ENCODE measurements around the gene TLK2.
A peak's percentile ranks its signal among the peaks of the same experiment; 100 is the strongest.
"Not testable (repeated sequence)": the region's sequence is repeated elsewhere in the genome, so short reads cannot be mapped to it uniquely, and the experiment has no call there.

TLK2 gene

GRCh38 chr17:62516376-62516775 is 37.8 kb downstream of the TLK2 start:
- H3K9me3 Mint-ChIP-seq, H3K36me3 Mint-ChIP-seq, H3K4me3 Mint-ChIP-seq, H3K27me3 Mint-ChIP-seq, H3K27ac Mint-ChIP-seq: not testable (repeated sequence)
- H3K4me1 Mint-ChIP-seq, result peaks cover 30% of the 10 kb centered on the region

- not testable (repeated sequence) for H3K4me3 Mint-ChIP-seq, H3K27ac Mint-ChIP-seq, H3K27me3 Mint-ChIP-seq, H3K36me3 Mint-ChIP-seq, H3K9me3 Mint-ChIP-seq
- H3K4me1 Mint-ChIP-seq, result peaks cover 13% of the 10 kb centered on the region
Measured at GRCh38 chr17:62521295-62521694, 42.7 kb downstream of the TLK2 start.

- H3K36me3 Mint-ChIP-seq, H3K4me1 Mint-ChIP-seq, H3K27me3 Mint-ChIP-seq, H3K4me3 Mint-ChIP-seq, H3K9me3 Mint-ChIP-seq, H3K27ac Mint-ChIP-seq: not testable (repeated sequence)
Measured at GRCh38 chr17:62524077-62524476, 45.5 kb downstream of the TLK2 start.

GRCh38 chr17:62525317-62525716 is 46.7 kb downstream of the TLK2 start:
- H3K27me3 Mint-ChIP-seq, H3K36me3 Mint-ChIP-seq, H3K27ac Mint-ChIP-seq, H3K4me3 Mint-ChIP-seq, H3K4me1 Mint-ChIP-seq, H3K9me3 Mint-ChIP-seq: not testable (repeated sequence)

- not testable (repeated sequence) for H3K9me3 Mint-ChIP-seq, H3K27me3 Mint-ChIP-seq, H3K27ac Mint-ChIP-seq, H3K4me3 Mint-ChIP-seq
- Mint-ChIP-seq H3K4me1 (peaks cover 26% of the 10 kb centered on the region), H3K36me3 (peaks cover 16% of the 10 kb centered on the region)
Measured at GRCh38 chr17:62530936-62531335, 52.3 kb downstream of the TLK2 start.

- peaks cover 20% of the 10 kb centered on the region for H3K4me1 Mint-ChIP-seq
- not testable (repeated sequence) for H3K27ac Mint-ChIP-seq, H3K4me3 Mint-ChIP-seq, H3K27me3 Mint-ChIP-seq, H3K9me3 Mint-ChIP-seq
- H3K36me3 Mint-ChIP-seq, result peaks cover 14% of the 10 kb centered on the region
Measured at GRCh38 chr17:62536557-62536956, 57.9 kb downstream of the TLK2 start.

GRCh38 chr17:62541073-62541472 is 62.4 kb downstream of the TLK2 start:
- H3K36me3 Mint-ChIP-seq, result peaks cover 28% of the 10 kb centered on the region
- H3K27ac Mint-ChIP-seq, H3K4me3 Mint-ChIP-seq, H3K27me3 Mint-ChIP-seq, H3K9me3 Mint-ChIP-seq: not testable (repeated sequence)
- H3K4me1 Mint-ChIP-seq, result peaks cover 19% of the 10 kb centered on the region

- Mint-ChIP-seq H3K36me3 (peaks cover 28% of the 10 kb centered on the region), H3K4me1 (peaks cover 24% of the 10 kb centered on the region)
- H3K27me3 Mint-ChIP-seq, H3K9me3 Mint-ChIP-seq, H3K27ac Mint-ChIP-seq, H3K4me3 Mint-ChIP-seq: not testable (repeated sequence)
Measured at GRCh38 chr17:62543278-62543775, 64.7 kb downstream of the TLK2 start.

- peaks cover 15% of the 10 kb centered on the region for H3K4me1 Mint-ChIP-seq
- H3K27me3 Mint-ChIP-seq, H3K27ac Mint-ChIP-seq, H3K4me3 Mint-ChIP-seq, H3K9me3 Mint-ChIP-seq: not testable (repeated sequence)
- H3K36me3 Mint-ChIP-seq, result peaks cover 20% of the 10 kb centered on the region
Measured at GRCh38 chr17:62546066-62546465, 67.4 kb downstream of the TLK2 start.

GRCh38 chr17:62552851-62553659 is 74.4 kb downstream of the TLK2 start:
- H3K4me3 Mint-ChIP-seq, result peak overlapping the region; percentile 71
- H3K4me1 Mint-ChIP-seq, result peaks cover 17% of the 10 kb centered on the region
- not testable (repeated sequence) for H3K27me3 Mint-ChIP-seq, H3K9me3 Mint-ChIP-seq
- peak overlapping the region; percentile 78 for H3K27ac Mint-ChIP-seq
- H3K36me3 Mint-ChIP-seq, result peaks cover 16% of the 10 kb centered on the region

- H3K27ac Mint-ChIP-seq, H3K27me3 Mint-ChIP-seq, H3K9me3 Mint-ChIP-seq, H3K4me3 Mint-ChIP-seq: not testable (repeated sequence)
- H3K4me1 Mint-ChIP-seq, result peaks cover 18% of the 10 kb centered on the region
- H3K36me3 Mint-ChIP-seq, result peaks cover 20% of the 10 kb centered on the region
Measured at GRCh38 chr17:62557532-62557931, 78.9 kb downstream of the TLK2 start.

- not testable (repeated sequence) for H3K9me3 Mint-ChIP-seq, H3K27me3 Mint-ChIP-seq, H3K4me3 Mint-ChIP-seq, H3K4me1 Mint-ChIP-seq, H3K27ac Mint-ChIP-seq
- H3K36me3 Mint-ChIP-seq, result peaks cover 19% of the 10 kb centered on the region
Measured at GRCh38 chr17:62558941-62559340, 80.3 kb downstream of the TLK2 start.

GRCh38 chr17:62560971-62561370 is 82.3 kb downstream of the TLK2 start:
- peaks cover 27% of the 10 kb centered on the region for H3K36me3 Mint-ChIP-seq
- not testable (repeated sequence) for H3K27me3 Mint-ChIP-seq, H3K9me3 Mint-ChIP-seq, H3K4me3 Mint-ChIP-seq, H3K27ac Mint-ChIP-seq
- peaks cover 13% of the 10 kb centered on the region for H3K4me1 Mint-ChIP-seq

GRCh38 chr17:62562656-62563055 is 84.0 kb downstream of the TLK2 start:
- peaks cover 8% of the 10 kb centered on the region for H3K4me1 Mint-ChIP-seq
- H3K27me3 Mint-ChIP-seq, result no peaks in the 10 kb centered on the region
- H3K36me3 Mint-ChIP-seq, result peaks cover 24% of the 10 kb centered on the region
- H3K9me3 Mint-ChIP-seq, result no peaks in the 10 kb centered on the region
- H3K4me3 Mint-ChIP-seq, result no peak overlapping the region
- no peak overlapping the region for H3K27ac Mint-ChIP-seq

- H3K36me3 Mint-ChIP-seq, result peaks cover 26% of the 10 kb centered on the region
- no peaks in the 10 kb centered on the region for H3K27me3 Mint-ChIP-seq
- H3K4me3 Mint-ChIP-seq, result no peak overlapping the region
- peaks cover 4% of the 10 kb centered on the region for H3K4me1 Mint-ChIP-seq
- H3K9me3 Mint-ChIP-seq, result no peaks in the 10 kb centered on the region
- H3K27ac Mint-ChIP-seq, result no peak overlapping the region
Measured at GRCh38 chr17:62565817-62566216, 87.2 kb downstream of the TLK2 start.

GRCh38 chr17:62566996-62567578 is 88.5 kb downstream of the TLK2 start:
- Mint-ChIP-seq H3K27me3 (no peaks in the 10 kb centered on the region), H3K9me3 (no peaks in the 10 kb centered on the region), H3K27ac (no peak overlapping the region), H3K36me3 (peaks cover 24% of the 10 kb centered on the region), H3K4me3 (no peak overlapping the region), H3K4me1 (peaks cover 4% of the 10 kb centered on the region)

- Mint-ChIP-seq H3K27ac (no peak overlapping the region), H3K9me3 (no peaks in the 10 kb centered on the region), H3K4me1 (no peaks in the 10 kb centered on the region), H3K27me3 (no peaks in the 10 kb centered on the region), H3K4me3 (no peak overlapping the region), H3K36me3 (peaks cover 19% of the 10 kb centered on the region)
Measured at GRCh38 chr17:62572488-62572887, 93.9 kb downstream of the TLK2 start.

All from activated naive CD4-positive, alpha-beta T cell treated with anti-CD3 and anti-CD28 coated beads, Interleukin-2, amount 50 U/mL, for 24 hours (primary cell).